Left lung (tissue), 10 donors: Measurements from ENCODE around the gene GON4L. TPM values are rescaled to one million over a fixed set of nuclear protein-coding genes. Genes with fewer than 3 reads are reported as not detected.
A peak's percentile ranks its signal among the peaks of the same experiment; 100 is the strongest.
"Not testable (repeated sequence)": the region's sequence is repeated elsewhere in the genome, so short reads cannot be mapped to it uniquely, and the experiment has no call there.

ENCODE experiments used
- ATAC-seq: fragments of 200-7000 bp; cut with Tn5 transposase; one replicate; pipeline ENCODE4 v1.9.1; 2020; ENCODE audit warnings: moderate library complexity
- DNase-seq, 4 donors: peaks; one replicate each; pipeline ENCODE4 v3.0.0-alpha.2; 2013 to 2020
- H3K27ac ChIP-seq, 2 donors: fragments of 200-600 bp; sonication (generic) in 1 of 2; one replicate each; pipeline versions ENCODE4 v1.5.0 to v1.8.0; 2020 to 2021
- H3K27me3 ChIP-seq, 2 donors: fragments of 200-600 bp; sonication (generic) in 1 of 2; one replicate each; pipeline versions ENCODE4 v1.5.0 to v1.8.0; 2020 to 2021
- H3K36me3 ChIP-seq, 2 donors: fragments of 200-600 bp; sonication (generic) in 1 of 2; one replicate each; pipeline versions ENCODE4 v1.5.0 to v1.8.0; 2020 to 2021
- H3K4me1 ChIP-seq, 2 donors: fragments of 200-600 bp; one replicate each; pipeline ENCODE4 v1.8.0; 2021
- H3K4me3 ChIP-seq, 2 donors: fragments of 200-600 bp; sonication (generic) in 1 of 2; one replicate each; pipeline versions ENCODE4 v1.5.0 to v1.8.0; 2020 to 2021; ENCODE audit warnings: mild to moderate bottlenecking in 1 of 2
- H3K9me3 ChIP-seq, 2 donors: fragments of 200-600 bp; sonication (generic) in 1 of 2; one replicate each; pipeline versions ENCODE4 v1.5.0 to v1.8.0; 2020 to 2021
- CTCF ChIP-seq, 2 donors: fragments of 200-600 bp; sonication (generic) in 1 of 2; IDR thresholded peaks; one replicate each; pipeline versions ENCODE4 v1.5.0 to v1.8.0; 2021; ENCODE audit warnings: antibody characterized with exemption in 2 of 2
- intact Hi-C, 2 donors: fragments of 100-400 bp; cut with DNase I; formaldehyde crosslinking; loops; one replicate each; pipeline versions ENCODE4 v1.11.2 to v1.14.2; 2022
- polyA plus RNA-seq, 6 donors: library from polyadenylated mRNA; unstranded; fragments of 120-200 nt; gene quantifications; one replicate each; pipeline ENCODE4 v1.2.1, GENCODE V29; 2013; ENCODE audit not compliant: insufficient read length in 6 of 6
- total RNA-seq, 2 donors: library from RNA; stranded (reverse); fragmentation: NEBNext Ultra II Directional; extraction: Animal tissue kit (Norgen Biotek cat#: 25700); gene quantifications; one replicate each; pipeline ENCODE4 v1.2.1, GENCODE V29; 2021
- donor health status: DM: no; HTN: yes; CAD: no.
- donor health status: DM: no; HTN: no; CAD: no.

The GON4L gene
- total and polyA plus RNA-seq, 8 donors: 41.8 to 74.4 (median 62.8) TPM

- DNase-seq (no peak), ATAC-seq (no peak)
- H3K36me3 ChIP-seq: peaks cover 0 to 89% of the 10 kb centered on the region in 2 donors
- H3K27me3 ChIP-seq: no peaks in the 10 kb centered on the region
- no peaks in the 10 kb centered on the region for H3K9me3 ChIP-seq
- no peak overlapping the region for H3K27ac ChIP-seq
- H3K4me1 ChIP-seq: peaks cover 0 to 35% of the 10 kb centered on the region in 2 donors
- no peak for TF ChIP-seq CTCF (IDR thresholded peaks at IDR 0.05)
- no peak overlapping the region for H3K4me3 ChIP-seq
- intact Hi-C loops: no loop called here
Observed at GRCh38 chr1:155761736-155762405, 95.1 kb downstream of the GON4L start.

GRCh38 chr1:155760751-155761475 is 96.1 kb downstream of the GON4L start:
- intact Hi-C loops: no loop called here
- DNase-seq: no peak
- no peak for ATAC-seq
- Histone ChIP-seq H3K27ac (no peak overlapping the region), H3K4me1 (peaks cover 0 to 35% of the 10 kb centered on the region in 2 donors), H3K27me3 (no peaks in the 10 kb centered on the region), H3K9me3 (no peaks in the 10 kb centered on the region), H3K4me3 (no peak overlapping the region), H3K36me3 (peaks cover 0 to 89% of the 10 kb centered on the region in 2 donors)
- TF ChIP-seq CTCF (IDR thresholded peaks at IDR 0.05): no peak

GRCh38 chr1:155759966-155760630 is 96.9 kb downstream of the GON4L start:
- no peak for TF ChIP-seq CTCF (IDR thresholded peaks at IDR 0.05)
- H3K27ac ChIP-seq: no peak overlapping the region
- no peaks in the 10 kb centered on the region for H3K9me3 ChIP-seq
- DNase-seq (no peak), ATAC-seq (no peak)
- no peaks in the 10 kb centered on the region for H3K27me3 ChIP-seq
- H3K4me1 ChIP-seq: peaks cover 0 to 33% of the 10 kb centered on the region in 2 donors
- H3K4me3 ChIP-seq: no peak overlapping the region
- peaks cover 0 to 89% of the 10 kb centered on the region in 2 donors for H3K36me3 ChIP-seq
- intact Hi-C loops: no loop called here

DNA sequence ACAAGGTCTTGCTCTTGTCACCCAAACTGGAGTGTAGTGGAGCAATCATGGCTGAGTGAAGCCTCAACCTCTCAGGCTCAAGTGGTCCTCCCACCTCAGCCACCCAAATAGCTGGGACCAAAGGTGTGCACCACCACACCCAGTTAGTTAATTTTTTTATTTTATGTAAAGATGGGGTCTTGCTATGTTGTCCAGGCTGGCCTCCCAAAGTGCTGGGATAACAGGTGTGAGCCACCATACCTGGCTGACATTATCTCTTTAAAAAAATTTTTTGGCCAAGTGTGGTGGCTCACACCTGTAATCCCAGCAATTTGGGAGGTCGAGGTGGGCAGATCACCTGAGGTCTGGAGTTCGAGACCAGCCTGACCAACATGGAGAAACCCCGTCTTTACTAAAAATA is 98.0 kb downstream of the GON4L start:
- H3K4me3 ChIP-seq, H3K27me3 ChIP-seq, H3K9me3 ChIP-seq, intact Hi-C loops, H3K27ac ChIP-seq, ATAC-seq, DNase-seq: not testable (repeated sequence)
- Histone ChIP-seq H3K4me1 (peaks cover 0 to 22% of the 10 kb centered on the region in 2 donors), H3K36me3 (peaks cover 0 to 89% of the 10 kb centered on the region in 2 donors)

GRCh38 chr1:155748141-155748540 is 108.9 kb downstream of the GON4L start:
- intact Hi-C loops, H3K27ac ChIP-seq, H3K4me3 ChIP-seq, DNase-seq, H3K27me3 ChIP-seq, H3K9me3 ChIP-seq, ATAC-seq, H3K4me1 ChIP-seq: not testable (repeated sequence)
- H3K36me3 ChIP-seq: peaks cover 0 to 44% of the 10 kb centered on the region in 2 donors

DNA sequence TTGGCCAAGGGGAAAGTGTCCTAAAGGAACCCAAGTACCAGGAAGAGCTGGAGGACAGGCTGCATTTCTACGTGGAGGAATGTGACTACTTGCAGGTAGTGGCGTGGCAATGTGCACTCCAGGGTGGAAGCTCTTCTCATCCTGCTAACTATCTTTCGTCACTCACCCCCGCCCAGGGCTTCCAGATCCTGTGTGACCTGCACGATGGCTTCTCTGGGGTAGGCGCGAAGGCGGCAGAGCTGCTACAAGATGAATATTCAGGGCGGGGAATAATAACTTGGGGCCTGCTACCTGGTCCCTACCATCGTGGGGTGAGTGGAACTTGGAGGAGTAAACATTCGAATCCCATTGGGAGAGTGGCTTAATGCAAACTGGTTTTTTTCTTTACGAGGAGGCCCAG is 109.4 kb downstream of the GON4L start:
- DNase-seq, ATAC-seq, H3K27ac ChIP-seq, H3K27me3 ChIP-seq, H3K4me3 ChIP-seq, intact Hi-C loops, H3K4me1 ChIP-seq, H3K9me3 ChIP-seq: not testable (repeated sequence)
- peaks cover 0 to 39% of the 10 kb centered on the region in 2 donors for H3K36me3 ChIP-seq

- ATAC-seq (peak; percentile 99), DNase-seq (peak; percentile 88 to 97 (median 95))
- H3K4me3 ChIP-seq: peak overlapping the region; percentile 53 to 58
- intact Hi-C loops, H3K4me1 ChIP-seq, H3K27me3 ChIP-seq, H3K9me3 ChIP-seq: not testable (repeated sequence)
- peak overlapping the region; percentile 65 to 73 for H3K27ac ChIP-seq
- peaks cover 0 to 21% of the 10 kb centered on the region in 2 donors for H3K36me3 ChIP-seq
Observed at GRCh38 chr1:155745284-155746228, 111.5 kb downstream of the GON4L start.
